Heart left ventricle (tissue), 13 donors: ENCODE data around the gene FOXK2.

Source experiments
- CTCF ChIP-seq, 12 donors: fragments of 200-600 bp; sonication (generic) in 4 of 12; IDR thresholded peaks; one replicate each; pipeline versions ENCODE4 v1.5.0 to v1.8.0; 2018 to 2022; ENCODE audit warnings: antibody characterized with exemption in 12 of 12, mild to moderate bottlenecking in 5 of 12
- POLR2A ChIP-seq, 2 donors: fragments of 450-650 bp; IDR thresholded peaks; one replicate each; pipeline ENCODE4 v1.6.1; 2017; ENCODE audit warnings: antibody characterized with exemption in 2 of 2, mild to moderate bottlenecking in 2 of 2, moderate library complexity in 2 of 2
- donor health status: ischemic (EF 13 %, LVEDD 7.1; RV severe dilation, severe dysfunction).
- donor health status: DM: no; HTN: yes; CAD: no.
- donor health status: DM: no; HTN: no; CAD: no.
- donor health status: ischemic (EF 25% LVEDD 6.9; RV normal size, moderate dysfunction).
- donor health status: ischemic (EF 25% LVEDD 5.7; RV mildly dilated, moderate dysfunction).
- donor health status: ischemic (EF 35%, LVEDD 5.7; RV mildly dilated, moderate dysfunction).
- donor health status: nonischemic (EF 11% LVEDD 7.7; RV severe dilation, severe dysfunction).
- donor health status: DM: yes; HTN: yes; CAD: no.
- donor health status: PGD.
- donor health status: ischemic (EF 29% LVEDD 5.4; RV normal size, mild dysfunction).
- donor health status: nonischemic (EF 23%, LVEDD 6.1; RV moderate dilation, normal function).

GRCh38 chr17:82594571-82594970 is 75.0 kb downstream of the FOXK2 start:
- TF ChIP-seq CTCF (IDR thresholded peaks at IDR 0.05) (no peak), POLR2A (IDR thresholded peaks at IDR 0.05) (no peak)
